Activated CD4-positive, alpha-beta T cell treated with anti-CD3 and anti-CD28 coated beads, Interleukin-2, amount 10 ng/mL, durations not matched to agents 7 days and 5 days (primary cell): Measurements from ENCODE around the gene UQCC2. TPM values are rescaled to one million over a fixed set of nuclear protein-coding genes. Genes with fewer than 3 reads are reported as not detected.

Experiments used
- CTCF ChIA-PET: fragments of 350-600 bp; sonication (Branson Sonifier 250); formaldehyde crosslinking; loops from one replicate; lab custom pipeline; 2021; ENCODE audit warnings: antibody characterized with exemption; lab: Charles Lee
- POLR2A ChIA-PET: fragments of 350-600 bp; sonication (Branson Sonifier 250); formaldehyde crosslinking; loops from one replicate; lab custom pipeline; 2021; ENCODE audit warnings: antibody characterized with exemption; lab: Charles Lee
- DNase-seq: peaks from one replicate; pipeline ENCODE4 v3.0.0-alpha.2; 2020
- H3K27ac Mint-ChIP-seq: one replicate; pipeline ENCODE4 v1.8.0; 2021; ENCODE audit warnings: mild to moderate bottlenecking, moderate library complexity, mixed read lengths
- H3K27me3 Mint-ChIP-seq: one replicate; pipeline ENCODE4 v1.8.0; 2021; ENCODE audit warnings: mixed read lengths
- H3K36me3 Mint-ChIP-seq: one replicate; pipeline ENCODE4 v1.8.0; 2021; ENCODE audit warnings: low read depth, mixed read lengths
- H3K4me1 Mint-ChIP-seq: one replicate; pipeline ENCODE4 v1.8.0; 2021; ENCODE audit warnings: mixed read lengths
- H3K4me3 Mint-ChIP-seq: one replicate; pipeline ENCODE4 v1.8.0; 2021; ENCODE audit warnings: mild to moderate bottlenecking, moderate library complexity, mixed read lengths
- H3K9me3 Mint-ChIP-seq: one replicate; pipeline ENCODE4 v1.8.0; 2021; ENCODE audit warnings: mixed read lengths
- total RNA-seq, 2 experiments: library from RNA; stranded (reverse); gene quantifications; one replicate each; pipeline ENCODE4 v1.2.3, GENCODE V29; 2021

Gene UQCC2
- total RNA-seq, 2 experiments from 2014 or later = 77.6 to 80.0 TPM

- POLR2A ChIA-PET = no interaction called here
- no peak for DNase-seq
- CTCF ChIA-PET = interaction anchor here (1.4 kb wide), 1 partner anchor 13 kb away, joined by 3 read pairs; no protein-coding TSS in a partner anchor
- Mint-ChIP-seq H3K4me1 (no peaks in the 10 kb centered on the region), H3K4me3 (no peak overlapping the region), H3K36me3 (no peaks in the 10 kb centered on the region), H3K27ac (no peak overlapping the region), H3K27me3 (no peaks in the 10 kb centered on the region), H3K9me3 (no peaks in the 10 kb centered on the region)
Measured at GRCh38 chr6:33750244-33750991, 38.9 kb upstream of the UQCC2 start.

- H3K4me3 Mint-ChIP-seq = no peak overlapping the region
- H3K4me1 Mint-ChIP-seq = no peaks in the 10 kb centered on the region
- H3K27me3 Mint-ChIP-seq = no peaks in the 10 kb centered on the region
- DNase-seq = no peak
- POLR2A ChIA-PET = no interaction called here
- CTCF ChIA-PET = interaction anchor here (2.6 kb wide), 1 partner anchor 21 kb away, joined by 6 read pairs; no protein-coding TSS in a partner anchor
- H3K27ac Mint-ChIP-seq = no peak overlapping the region
- H3K9me3 Mint-ChIP-seq = no peaks in the 10 kb centered on the region
- H3K36me3 Mint-ChIP-seq = no peaks in the 10 kb centered on the region
Measured at GRCh38 chr6:33749401-33749800, 37.9 kb upstream of the UQCC2 start.

- no peak overlapping the region for H3K27ac Mint-ChIP-seq
- ChIA-PET CTCF (interaction anchor here (2.6 kb wide), 1 partner anchor 22 kb away, joined by 6 read pairs; no protein-coding TSS in a partner anchor), POLR2A (no interaction called here)
- no peaks in the 10 kb centered on the region for H3K36me3 Mint-ChIP-seq
- no peaks in the 10 kb centered on the region for H3K4me1 Mint-ChIP-seq
- no peak for DNase-seq
- no peaks in the 10 kb centered on the region for H3K9me3 Mint-ChIP-seq
- peaks cover 2% of the 10 kb centered on the region for H3K27me3 Mint-ChIP-seq
- no peak overlapping the region for H3K4me3 Mint-ChIP-seq
Measured at GRCh38 chr6:33748841-33749240, 37.3 kb upstream of the UQCC2 start.

- H3K4me1 Mint-ChIP-seq = no peaks in the 10 kb centered on the region
- POLR2A ChIA-PET = no interaction called here
- DNase-seq = no peak
- H3K9me3 Mint-ChIP-seq = no peaks in the 10 kb centered on the region
- H3K27me3 Mint-ChIP-seq = peaks cover 3% of the 10 kb centered on the region
- no peak overlapping the region for H3K4me3 Mint-ChIP-seq
- CTCF ChIA-PET = interaction anchor here (2.6 kb wide), 1 partner anchor 23 kb away, joined by 6 read pairs; no protein-coding TSS in a partner anchor
- no peak overlapping the region for H3K27ac Mint-ChIP-seq
- no peaks in the 10 kb centered on the region for H3K36me3 Mint-ChIP-seq
Measured at GRCh38 chr6:33747823-33748222, 36.3 kb upstream of the UQCC2 start.

- Mint-ChIP-seq H3K4me1 (no peaks in the 10 kb centered on the region), H3K4me3 (no peak within 1 kb of the TSS), H3K36me3 (no peaks in the 10 kb centered on the region), H3K27ac (no peak within 1 kb of the TSS), H3K9me3 (no peaks in the 10 kb centered on the region), H3K27me3 (peaks cover 7% of the 10 kb centered on the region)
- ChIA-PET POLR2A (no interaction called here), CTCF (interaction anchor here (1.6 kb wide), 1 partner anchor 35 kb away, joined by 8 read pairs; the partner anchor contains the start of gene UQCC2)
- no peak for DNase-seq
Measured at GRCh38 chr6:33746651-33747100, 35.2 kb upstream of the UQCC2 start, which contains the start of gene IP6K3. Gene IP6K3 (minus strand): TSS chr6:33746905. CDS start chr6:33735476, 11,429 bp downstream.

- H3K36me3 Mint-ChIP-seq = no peaks in the 10 kb centered on the region
- H3K4me3 Mint-ChIP-seq = no peak overlapping the region
- no peak for DNase-seq
- no peaks in the 10 kb centered on the region for H3K4me1 Mint-ChIP-seq
- peaks cover 7% of the 10 kb centered on the region for H3K27me3 Mint-ChIP-seq
- ChIA-PET CTCF (interaction anchor here (0.7 to 1.6 kb wide), 2 partner anchors 35 to 281 kb away, joined by 4 to 8 read pairs; partner anchors contain the start of gene UQCC2), POLR2A (no interaction called here)
- H3K9me3 Mint-ChIP-seq = no peaks in the 10 kb centered on the region
- no peak overlapping the region for H3K27ac Mint-ChIP-seq
Measured at GRCh38 chr6:33746036-33746600, 34.6 kb upstream of the UQCC2 start.

- no peaks in the 10 kb centered on the region for H3K4me1 Mint-ChIP-seq
- H3K36me3 Mint-ChIP-seq = no peaks in the 10 kb centered on the region
- no peak overlapping the region for H3K27ac Mint-ChIP-seq
- no peak overlapping the region for H3K4me3 Mint-ChIP-seq
- no peak for DNase-seq
- peaks cover 7% of the 10 kb centered on the region for H3K27me3 Mint-ChIP-seq
- POLR2A ChIA-PET = no interaction called here
- H3K9me3 Mint-ChIP-seq = no peaks in the 10 kb centered on the region
- CTCF ChIA-PET = interaction anchor here (0.7 to 1.6 kb wide), 3 partner anchors 22 to 282 kb away, joined by 3 to 8 read pairs (median 4); partner anchors contain the start of gene UQCC2
Measured at GRCh38 chr6:33745548-33745947, 34.0 kb upstream of the UQCC2 start.

- POLR2A ChIA-PET = no interaction called here
Measured at GRCh38 chr6:33744895-33745546, 33.5 kb upstream of the UQCC2 start.

GRCh38 chr6:33744001-33744848 is 32.7 kb upstream of the UQCC2 start:
- no peaks in the 10 kb centered on the region for H3K9me3 Mint-ChIP-seq

More at GRCh38 chr6:33744895-33745546, 33.5 kb upstream of the UQCC2 start:
- Mint-ChIP-seq H3K9me3 (no peaks in the 10 kb centered on the region), H3K27me3 (peaks cover 7% of the 10 kb centered on the region), H3K4me1 (no peaks in the 10 kb centered on the region), H3K4me3 (no peak overlapping the region), H3K27ac (no peak overlapping the region), H3K36me3 (no peaks in the 10 kb centered on the region)
- CTCF ChIA-PET = interaction anchor here (1.0 to 1.9 kb wide), 5 partner anchors 14 to 34 kb away, joined by 3 to 8 read pairs (median 5); partner anchors contain the start of gene UQCC2
- no peak for DNase-seq

GRCh38 chr6:33742837-33743236 is 31.3 kb upstream of the UQCC2 start:
- H3K36me3 Mint-ChIP-seq = no peaks in the 10 kb centered on the region
- no peak for DNase-seq
- H3K4me1 Mint-ChIP-seq = no peaks in the 10 kb centered on the region
- CTCF ChIA-PET = interaction anchor here (1.4 to 1.9 kb wide), 2 partner anchors 19 to 21 kb away, joined by 5 read pairs; no protein-coding TSS in a partner anchor
- peaks cover 7% of the 10 kb centered on the region for H3K27me3 Mint-ChIP-seq
- H3K4me3 Mint-ChIP-seq = no peak overlapping the region
- H3K9me3 Mint-ChIP-seq = no peaks in the 10 kb centered on the region
- POLR2A ChIA-PET = no interaction called here
- H3K27ac Mint-ChIP-seq = no peak overlapping the region

More at GRCh38 chr6:33744001-33744848, 32.7 kb upstream of the UQCC2 start:
- CTCF ChIA-PET = interaction anchor here (0.6 to 1.9 kb wide), 11 partner anchors 14 to 1064 kb away, joined by 3 to 5 read pairs (median 3); no protein-coding TSS in a partner anchor
- H3K4me1 Mint-ChIP-seq = no peaks in the 10 kb centered on the region
- peak; percentile 76 for DNase-seq
- no peak overlapping the region for H3K27ac Mint-ChIP-seq
- no peaks in the 10 kb centered on the region for H3K36me3 Mint-ChIP-seq
- POLR2A ChIA-PET = no interaction called here
- H3K27me3 Mint-ChIP-seq = peaks cover 7% of the 10 kb centered on the region
- H3K4me3 Mint-ChIP-seq = no peak overlapping the region

GRCh38 chr6:33742092-33742491 is 30.6 kb upstream of the UQCC2 start:
- H3K27ac Mint-ChIP-seq = no peak overlapping the region
- H3K4me1 Mint-ChIP-seq = no peaks in the 10 kb centered on the region
- ChIA-PET CTCF (no interaction called here), POLR2A (no interaction called here)
- H3K9me3 Mint-ChIP-seq = no peaks in the 10 kb centered on the region
- H3K27me3 Mint-ChIP-seq = peaks cover 7% of the 10 kb centered on the region
- no peak overlapping the region for H3K4me3 Mint-ChIP-seq
- no peaks in the 10 kb centered on the region for H3K36me3 Mint-ChIP-seq
- no peak for DNase-seq

GRCh38 chr6:33740794-33741193 is 29.3 kb upstream of the UQCC2 start:
- ChIA-PET CTCF (no interaction called here), POLR2A (no interaction called here)

More at GRCh38 chr6:33740794-33741193, 29.3 kb upstream of the UQCC2 start:
- Mint-ChIP-seq H3K27me3 (peaks cover 7% of the 10 kb centered on the region), H3K36me3 (no peaks in the 10 kb centered on the region), H3K27ac (no peak overlapping the region), H3K4me3 (no peak overlapping the region), H3K4me1 (no peaks in the 10 kb centered on the region), H3K9me3 (no peaks in the 10 kb centered on the region)
- DNase-seq = no peak
